K562 (cell line): Measurements from ENCODE around the gene CPED1. TPM values are rescaled to one million over a fixed set of nuclear protein-coding genes. Genes with fewer than 3 reads are reported as not detected.
A peak's percentile ranks its signal among the peaks of the same experiment; 100 is the strongest.

Experiments
- ARID1B ChIP-seq: fragments of 450-650 bp; IDR thresholded peaks from 2 replicates; pipeline ENCODE4 v1.6.1; 2016; ENCODE audit warnings: antibody characterized with exemption, mild to moderate bottlenecking, inconsistent platforms
- GATAD2B ChIP-seq: fragments of 450-650 bp; IDR thresholded peaks from 2 replicates; pipeline ENCODE4 v1.6.1; 2017; ENCODE audit warnings: mild to moderate bottlenecking, borderline replicate concordance
- IRF2 ChIP-seq: sonication (generic); formaldehyde crosslinking; IDR thresholded peaks from 2 replicates; pipeline ENCODE4 v1.8.1; 2022; ENCODE audit warnings: mild to moderate bottlenecking, missing genetic modification reagents
- MTA2 ChIP-seq: fragments of 450-650 bp; IDR thresholded peaks from 2 replicates; pipeline ENCODE4 v1.6.1; 2016; ENCODE audit warnings: low read depth
- NCOA1 ChIP-seq: fragments of 450-650 bp; IDR thresholded peaks from 2 replicates; pipeline ENCODE4 v1.6.1; 2016; ENCODE audit warnings: low read depth
- NFE2L1 ChIP-seq: fragments of 450-650 bp; IDR thresholded peaks from 2 replicates; pipeline ENCODE4 v1.6.1; 2016; ENCODE audit warnings: missing genetic modification characterization, low read depth, mild to moderate bottlenecking, missing compliant biosample characterization, moderate library complexity, borderline replicate concordance
- SIN3B ChIP-seq: fragments of 450-650 bp; IDR thresholded peaks from 2 replicates; pipeline ENCODE4 v1.6.1; 2017; ENCODE audit warnings: low read depth, mild to moderate bottlenecking, moderate library complexity
- SMARCA4 ChIP-seq: fragments of 450-650 bp; IDR thresholded peaks from 2 replicates; pipeline ENCODE4 v1.6.1; 2016
- TBP ChIP-seq: optimal IDR thresholded peaks from 2 replicates; pipeline ENCODE3; 2011; ENCODE audit warnings: low read depth, low read length, improper control_type of control experiment
- ZNF224 ChIP-seq: sonication (generic); formaldehyde crosslinking; IDR thresholded peaks from 2 replicates; pipeline ENCODE4 v1.8.0; 2022; ENCODE audit warnings: mild to moderate bottlenecking, missing genetic modification reagents
- ZNF3 ChIP-seq: fragments of 250-450 bp; sonication (Bioruptor Pico); IDR thresholded peaks from 2 replicates; pipeline ENCODE4 v1.5.0; 2021; ENCODE audit warnings: mild to moderate bottlenecking, moderate library complexity
- ZNF316 ChIP-seq: fragments of 450-650 bp; IDR thresholded peaks from 2 replicates; pipeline ENCODE4 v1.6.1; 2016
- ZNF431 ChIP-seq: sonication (generic); formaldehyde crosslinking; IDR thresholded peaks from 2 replicates; pipeline ENCODE4 v1.8.0; 2022; ENCODE audit warnings: mild to moderate bottlenecking, missing genetic modification reagents
- ZNF436 ChIP-seq: fragments of 250-450, 450-650 bp; sonication (Bioruptor Pico); formaldehyde crosslinking; IDR thresholded peaks from 2 replicates; pipeline ENCODE4 v1.7.0; 2020; ENCODE audit warnings: mild to moderate bottlenecking
- polyA plus RNA-seq, 8 experiments: library from polyadenylated mRNA; depleted of rRNA in 4 of 8; stranded (reverse) in 5 of 8; unstranded in 3 of 8; fragments of >200 nt; fragmentation: Nextera tagmentation in 2 of 8; fragmentation: Illumina TruSeq in 1 of 8; extraction: Ambion mirVana in 2 of 8; extraction: Trizol in 1 of 8; gene quantifications; 2 replicates each; pipeline versions ENCODE4 v1.2.1 to v1.2.3, GENCODE V29; 2011 to 2014; ENCODE audit warnings: inconsistent platforms in 1 of 8, missing spikeins in 1 of 8
- total RNA-seq, 7 experiments: library from RNA; depleted of rRNA in 6 of 7; stranded (reverse); fragments of >200 nt in 6 of 7; fragmentation: Illumina TruSeq in 2 of 7; extraction: Trizol in 2 of 7; gene quantifications; 2 replicates each; pipeline versions ENCODE4 v1.2.1 to v1.2.3, GENCODE V29; 2011 to 2021; ENCODE audit warnings: low replicate concordance in 1 of 7
- TF ChIP-seq, protein P1 (sequence below): fragments of 250-450 bp; sonication (Bioruptor Pico); IDR thresholded peaks from 2 replicates; pipeline ENCODE4 v1.8.0; 2022; ENCODE audit warnings: inconsistent platforms
- TF ChIP-seq, protein P2 (sequence below): fragments of 250-450 bp; sonication (Bioruptor Pico); IDR thresholded peaks from 2 replicates; pipeline ENCODE4 v1.9.0; 2021; ENCODE audit warnings: mild to moderate bottlenecking, inconsistent platforms
- TF ChIP-seq, protein P3 (sequence below), 2 experiments: fragments of 450-650 bp; formaldehyde crosslinking in 1 of 2; IDR thresholded peaks; 2 replicates each; pipeline versions ENCODE4 v1.4.0 to v1.6.1; 2014 to 2020; ENCODE audit warnings: mild to moderate bottlenecking in 2 of 2, borderline replicate concordance in 1 of 2, low read depth in 1 of 2

CPED1 gene
- total and polyA plus RNA-seq, 9 of the 15 experiments (the other 6 are each of a cell fraction or from before 2014, with no cell fraction given), result 195 to 393 (median 290) TPM

DNA sequence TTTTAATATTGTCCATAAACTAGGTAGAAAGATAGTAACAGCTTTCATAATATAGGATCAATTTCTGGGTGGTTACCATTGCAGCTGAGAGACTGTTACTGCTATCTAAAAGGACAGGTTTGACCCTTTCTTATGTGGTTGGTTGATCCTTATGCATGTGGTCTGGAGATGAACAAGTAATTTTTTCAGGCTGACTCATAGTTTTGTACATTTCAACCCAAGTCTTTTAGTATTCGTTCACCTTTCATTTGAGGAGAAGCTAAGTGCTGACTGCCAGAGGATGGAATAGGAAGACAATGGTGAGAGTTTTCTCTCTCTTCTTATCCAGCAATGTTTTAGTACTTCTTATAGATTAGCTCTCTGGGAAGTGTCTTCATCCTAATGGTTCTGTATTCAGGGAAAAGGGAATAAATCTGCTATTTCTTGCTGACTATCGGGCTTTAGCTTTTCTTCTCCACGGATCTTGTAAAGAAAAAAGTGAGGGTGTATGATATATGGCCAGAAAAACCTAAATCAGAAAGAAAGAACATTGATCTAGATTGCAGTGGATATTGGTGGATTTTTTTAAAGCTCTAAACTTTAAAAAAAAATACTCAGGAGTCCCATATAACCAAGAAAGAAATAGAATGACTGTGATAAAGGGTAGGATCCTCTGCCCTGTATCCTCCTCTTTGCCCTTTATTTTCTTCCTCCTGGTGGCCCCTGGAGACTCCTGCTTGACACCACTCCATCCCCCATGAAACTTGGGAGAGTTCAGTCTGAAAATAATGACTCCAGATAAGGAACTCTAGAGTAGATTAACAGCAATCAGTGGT is 88.0 kb downstream of the CPED1 start (continued):
- TF ChIP-seq ARID1B, result peak; percentile 98
- TF ChIP-seq ZNF431 (CRISPR knock-in tag), result no peak
- TF ChIP-seq MTA2, result peak; percentile 90
- TF ChIP-seq, protein P1, sequence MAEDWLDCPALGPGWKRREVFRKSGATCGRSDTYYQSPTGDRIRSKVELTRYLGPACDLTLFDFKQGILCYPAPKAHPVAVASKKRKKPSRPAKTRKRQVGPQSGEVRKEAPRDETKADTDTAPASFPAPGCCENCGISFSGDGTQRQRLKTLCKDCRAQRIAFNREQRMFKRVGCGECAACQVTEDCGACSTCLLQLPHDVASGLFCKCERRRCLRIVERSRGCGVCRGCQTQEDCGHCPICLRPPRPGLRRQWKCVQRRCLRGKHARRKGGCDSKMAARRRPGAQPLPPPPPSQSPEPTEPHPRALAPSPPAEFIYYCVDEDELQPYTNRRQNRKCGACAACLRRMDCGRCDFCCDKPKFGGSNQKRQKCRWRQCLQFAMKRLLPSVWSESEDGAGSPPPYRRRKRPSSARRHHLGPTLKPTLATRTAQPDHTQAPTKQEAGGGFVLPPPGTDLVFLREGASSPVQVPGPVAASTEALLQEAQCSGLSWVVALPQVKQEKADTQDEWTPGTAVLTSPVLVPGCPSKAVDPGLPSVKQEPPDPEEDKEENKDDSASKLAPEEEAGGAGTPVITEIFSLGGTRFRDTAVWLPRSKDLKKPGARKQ (CRISPR knock-in tag), result no peak
- peak; percentile 98 for TF ChIP-seq SMARCA4
- TF ChIP-seq SIN3B, result no peak
- TF ChIP-seq, protein P2, sequence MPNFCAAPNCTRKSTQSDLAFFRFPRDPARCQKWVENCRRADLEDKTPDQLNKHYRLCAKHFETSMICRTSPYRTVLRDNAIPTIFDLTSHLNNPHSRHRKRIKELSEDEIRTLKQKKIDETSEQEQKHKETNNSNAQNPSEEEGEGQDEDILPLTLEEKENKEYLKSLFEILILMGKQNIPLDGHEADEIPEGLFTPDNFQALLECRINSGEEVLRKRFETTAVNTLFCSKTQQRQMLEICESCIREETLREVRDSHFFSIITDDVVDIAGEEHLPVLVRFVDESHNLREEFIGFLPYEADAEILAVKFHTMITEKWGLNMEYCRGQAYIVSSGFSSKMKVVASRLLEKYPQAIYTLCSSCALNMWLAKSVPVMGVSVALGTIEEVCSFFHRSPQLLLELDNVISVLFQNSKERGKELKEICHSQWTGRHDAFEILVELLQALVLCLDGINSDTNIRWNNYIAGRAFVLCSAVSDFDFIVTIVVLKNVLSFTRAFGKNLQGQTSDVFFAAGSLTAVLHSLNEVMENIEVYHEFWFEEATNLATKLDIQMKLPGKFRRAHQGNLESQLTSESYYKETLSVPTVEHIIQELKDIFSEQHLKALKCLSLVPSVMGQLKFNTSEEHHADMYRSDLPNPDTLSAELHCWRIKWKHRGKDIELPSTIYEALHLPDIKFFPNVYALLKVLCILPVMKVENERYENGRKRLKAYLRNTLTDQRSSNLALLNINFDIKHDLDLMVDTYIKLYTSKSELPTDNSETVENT (CRISPR knock-in tag), result no peak
- peak; percentile 97 for TF ChIP-seq ZNF316
- TF ChIP-seq IRF2, result no peak
- TF ChIP-seq ZNF224 (CRISPR knock-in tag), result no peak
- TF ChIP-seq ZNF436 (CRISPR knock-in tag), result no peak; the same call in 1 of the 2 replicates
- TF ChIP-seq ZNF3 (CRISPR knock-in tag), result peak; percentile 58; the same call in 1 of the 2 replicates
- TF ChIP-seq TBP, result no peak
- TF ChIP-seq NFE2L1 (tag), result no peak
- peak; percentile 46 for TF ChIP-seq GATAD2B
- TF ChIP-seq NCOA1, result no peak
- TF ChIP-seq, protein P3, sequence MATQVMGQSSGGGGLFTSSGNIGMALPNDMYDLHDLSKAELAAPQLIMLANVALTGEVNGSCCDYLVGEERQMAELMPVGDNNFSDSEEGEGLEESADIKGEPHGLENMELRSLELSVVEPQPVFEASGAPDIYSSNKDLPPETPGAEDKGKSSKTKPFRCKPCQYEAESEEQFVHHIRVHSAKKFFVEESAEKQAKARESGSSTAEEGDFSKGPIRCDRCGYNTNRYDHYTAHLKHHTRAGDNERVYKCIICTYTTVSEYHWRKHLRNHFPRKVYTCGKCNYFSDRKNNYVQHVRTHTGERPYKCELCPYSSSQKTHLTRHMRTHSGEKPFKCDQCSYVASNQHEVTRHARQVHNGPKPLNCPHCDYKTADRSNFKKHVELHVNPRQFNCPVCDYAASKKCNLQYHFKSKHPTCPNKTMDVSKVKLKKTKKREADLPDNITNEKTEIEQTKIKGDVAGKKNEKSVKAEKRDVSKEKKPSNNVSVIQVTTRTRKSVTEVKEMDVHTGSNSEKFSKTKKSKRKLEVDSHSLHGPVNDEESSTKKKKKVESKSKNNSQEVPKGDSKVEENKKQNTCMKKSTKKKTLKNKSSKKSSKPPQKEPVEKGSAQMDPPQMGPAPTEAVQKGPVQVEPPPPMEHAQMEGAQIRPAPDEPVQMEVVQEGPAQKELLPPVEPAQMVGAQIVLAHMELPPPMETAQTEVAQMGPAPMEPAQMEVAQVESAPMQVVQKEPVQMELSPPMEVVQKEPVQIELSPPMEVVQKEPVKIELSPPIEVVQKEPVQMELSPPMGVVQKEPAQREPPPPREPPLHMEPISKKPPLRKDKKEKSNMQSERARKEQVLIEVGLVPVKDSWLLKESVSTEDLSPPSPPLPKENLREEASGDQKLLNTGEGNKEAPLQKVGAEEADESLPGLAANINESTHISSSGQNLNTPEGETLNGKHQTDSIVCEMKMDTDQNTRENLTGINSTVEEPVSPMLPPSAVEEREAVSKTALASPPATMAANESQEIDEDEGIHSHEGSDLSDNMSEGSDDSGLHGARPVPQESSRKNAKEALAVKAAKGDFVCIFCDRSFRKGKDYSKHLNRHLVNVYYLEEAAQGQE (IDR thresholded peaks at IDR 0.05; ENCODE audit: borderline replicate concordance), result peak; percentile 48; the same call in 1 of the 2 replicates
- TF ChIP-seq, protein P3 (CRISPR knock-in tag; IDR thresholded peaks at IDR 0.05; ENCODE audit: low read depth), result no peak
